Measurements from ENCODE around the gene TAB3.

TAB3 gene

DNA sequence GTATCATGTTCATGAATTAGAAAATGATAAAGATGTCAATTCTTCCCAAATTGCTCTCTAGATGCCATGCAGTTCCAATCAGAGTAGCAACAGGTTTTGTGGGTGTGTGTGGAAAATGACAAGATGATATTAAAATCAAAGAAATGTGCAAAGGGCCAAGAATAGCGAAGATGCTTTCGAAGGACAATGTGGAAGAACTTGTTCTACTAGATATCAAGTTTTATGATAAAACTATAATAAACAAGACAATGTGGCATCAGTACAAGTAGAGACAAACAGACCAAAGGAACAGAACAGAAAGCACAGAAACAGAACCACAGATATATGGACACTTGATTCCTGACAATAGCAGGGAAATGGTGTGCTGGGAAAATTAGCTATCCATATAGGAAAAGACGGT, 9.0 kb downstream of the TAB3 start:
- Mint-ChIP-seq H3K4me3 (no peak overlapping the region), H3K9me3 (no peaks in the 10 kb centered on the region), H3K27me3 (no peaks in the 10 kb centered on the region), H3K36me3 (ENCODE audit: insufficient read depth) (peaks cover 2% of the 10 kb centered on the region), H3K27ac (ENCODE audit: low read depth) (no peak overlapping the region), H3K4me1 (peaks cover 38% of the 10 kb centered on the region)
- no peak for DNase-seq (ENCODE audit: low spot score in 2 of 2)
- ATAC-seq (replicated peaks; ENCODE audit: extremely low read depth, poor library complexity, severe bottlenecking) = no peak

DNA sequence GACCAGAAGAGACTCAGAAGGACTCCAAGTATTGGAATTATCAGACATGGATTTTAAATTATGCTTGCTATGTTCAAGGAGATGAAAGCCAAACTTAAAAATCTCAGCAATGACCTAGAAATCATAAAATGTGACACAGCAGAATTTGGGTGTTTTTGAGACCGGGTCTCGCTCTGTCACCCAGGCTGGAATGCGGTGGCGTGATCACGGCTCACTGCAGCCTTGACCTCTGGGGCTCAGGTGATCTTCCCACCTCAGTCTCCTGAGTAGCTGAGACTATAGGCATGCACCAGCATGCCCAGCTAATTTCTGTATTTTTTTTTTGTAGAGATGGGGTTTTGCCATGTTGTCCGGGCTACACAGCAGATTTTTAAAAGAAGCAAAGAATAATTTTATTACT, 12.7 kb downstream of the TAB3 start:
- DNase-seq (ENCODE audit: low spot score in 2 of 2) = no peak
- ATAC-seq (replicated peaks; ENCODE audit: extremely low read depth, poor library complexity, severe bottlenecking) = no peak
- Mint-ChIP-seq H3K4me3 (no peak overlapping the region), H3K4me1 (peaks cover 31% of the 10 kb centered on the region), H3K36me3 (ENCODE audit: insufficient read depth) (peaks cover 2% of the 10 kb centered on the region), H3K27me3 (no peaks in the 10 kb centered on the region), H3K9me3 (no peaks in the 10 kb centered on the region), H3K27ac (ENCODE audit: low read depth) (no peak overlapping the region)

DNA sequence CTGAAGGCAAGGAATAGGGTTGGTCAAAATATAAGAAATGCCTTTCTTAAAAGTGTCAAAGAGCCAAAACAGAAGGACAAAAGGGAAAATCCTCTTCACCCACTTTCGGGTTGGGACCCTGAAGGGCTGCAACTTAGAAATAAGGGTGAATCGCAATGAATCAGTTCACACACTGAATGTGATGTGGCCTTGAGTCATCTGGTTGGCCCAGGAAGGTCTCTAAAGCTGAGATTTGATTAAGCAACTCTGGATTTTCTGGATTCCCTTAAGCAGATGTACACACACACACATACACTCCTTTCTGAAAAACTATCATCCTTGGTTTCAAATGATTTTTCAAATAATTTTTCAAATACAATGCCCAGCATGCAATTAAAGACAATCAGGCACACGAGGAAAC, 13.1 kb downstream of the TAB3 start:
- DNase-seq (ENCODE audit: low spot score in 2 of 2) = no peak
- Mint-ChIP-seq H3K36me3 (ENCODE audit: insufficient read depth) (peaks cover 2% of the 10 kb centered on the region), H3K27me3 (no peaks in the 10 kb centered on the region), H3K4me1 (peaks cover 29% of the 10 kb centered on the region), H3K27ac (ENCODE audit: low read depth) (no peak overlapping the region), H3K9me3 (no peaks in the 10 kb centered on the region), H3K4me3 (no peak overlapping the region)
- no peak for ATAC-seq (replicated peaks; ENCODE audit: extremely low read depth, poor library complexity, severe bottlenecking)

DNA sequence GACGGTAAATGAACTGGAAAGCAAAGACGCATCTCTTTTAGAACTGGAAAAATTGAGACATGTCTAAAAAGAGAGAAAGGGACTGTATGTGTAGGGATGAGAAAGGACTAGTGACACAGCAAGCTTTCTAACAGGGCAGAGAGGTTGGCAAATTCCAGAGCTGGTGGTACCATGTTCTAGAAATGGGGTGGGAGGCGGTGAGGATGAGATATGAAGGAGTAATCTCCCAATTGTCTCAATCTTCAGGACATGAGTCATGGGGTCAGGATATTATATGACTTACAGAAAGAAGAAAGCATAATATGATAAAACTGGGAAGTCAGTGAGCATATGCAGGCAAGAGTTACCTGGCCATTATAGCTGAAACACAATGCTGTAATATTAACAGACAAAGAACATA, 14.2 kb downstream of the TAB3 start:
- no peak for ATAC-seq (replicated peaks; ENCODE audit: extremely low read depth, poor library complexity, severe bottlenecking)
- Mint-ChIP-seq H3K4me3 (no peak overlapping the region), H3K4me1 (peaks cover 18% of the 10 kb centered on the region), H3K27me3 (no peaks in the 10 kb centered on the region), H3K36me3 (ENCODE audit: insufficient read depth) (peaks cover 2% of the 10 kb centered on the region), H3K27ac (ENCODE audit: low read depth) (peak overlapping the region; percentile 20), H3K9me3 (no peaks in the 10 kb centered on the region)
- DNase-seq (ENCODE audit: low spot score in 2 of 2) = no peak

DNA sequence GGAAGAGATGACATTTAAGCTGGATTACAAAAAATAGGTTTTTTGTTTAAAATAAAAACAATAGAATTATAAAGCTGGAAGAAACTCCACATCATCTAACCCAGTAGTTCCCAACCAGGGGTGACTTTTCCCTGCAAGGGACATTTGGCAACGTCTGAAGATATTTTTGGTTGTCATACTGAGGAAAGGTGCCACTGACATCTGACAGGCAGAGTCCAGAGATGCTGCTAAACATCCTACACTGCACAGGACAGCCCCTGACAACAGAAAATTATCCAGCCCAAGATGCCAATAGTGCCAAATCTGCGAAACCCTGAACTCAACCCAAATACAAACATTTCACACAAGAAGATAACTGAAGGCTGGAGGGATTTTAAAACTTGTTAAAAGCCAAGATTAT, 18.5 kb downstream of the TAB3 start:
- Mint-ChIP-seq H3K27me3 (no peaks in the 10 kb centered on the region), H3K9me3 (no peaks in the 10 kb centered on the region), H3K4me1 (peaks cover 9% of the 10 kb centered on the region), H3K36me3 (ENCODE audit: insufficient read depth) (peaks cover 5% of the 10 kb centered on the region), H3K4me3 (no peak overlapping the region), H3K27ac (ENCODE audit: low read depth) (no peak overlapping the region)
- no peak for DNase-seq (ENCODE audit: low spot score in 2 of 2)
- ATAC-seq (replicated peaks; ENCODE audit: extremely low read depth, poor library complexity, severe bottlenecking) = no peak

DNA sequence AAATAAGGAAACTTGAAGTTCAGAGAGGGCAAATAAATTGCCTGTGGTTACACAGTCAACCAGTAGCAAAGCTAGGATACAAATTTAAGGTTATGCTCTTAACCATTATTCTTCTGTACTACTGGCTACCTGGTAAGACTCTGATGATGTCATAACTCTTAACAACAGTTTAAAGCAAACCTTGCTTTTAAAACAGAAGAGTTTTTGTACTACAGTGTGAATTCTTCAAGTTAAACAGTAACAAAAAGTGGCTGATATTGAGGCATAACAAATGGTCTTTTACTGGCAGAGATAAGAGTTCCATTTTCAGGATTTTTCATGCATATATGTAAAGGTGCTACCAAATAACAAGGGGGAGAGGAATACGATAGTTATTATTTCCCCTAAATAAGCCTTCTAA, 23.4 kb downstream of the TAB3 start:
- no peaks in the 10 kb centered on the region for H3K27me3 Mint-ChIP-seq
- DNase-seq (ENCODE audit: low spot score in 2 of 2) (no peak), ATAC-seq (replicated peaks; ENCODE audit: extremely low read depth, poor library complexity, severe bottlenecking) (no peak)
- no peaks in the 10 kb centered on the region for H3K4me1 Mint-ChIP-seq
- no peaks in the 10 kb centered on the region for H3K9me3 Mint-ChIP-seq
- peaks cover 5% of the 10 kb centered on the region for H3K36me3 Mint-ChIP-seq (ENCODE audit: insufficient read depth)
- H3K27ac Mint-ChIP-seq (ENCODE audit: low read depth) = no peak overlapping the region
- H3K4me3 Mint-ChIP-seq = no peak overlapping the region

- Mint-ChIP-seq H3K27me3 (no peaks in the 10 kb centered on the region), H3K36me3 (ENCODE audit: insufficient read depth) (peaks cover 6% of the 10 kb centered on the region), H3K4me3 (no peak overlapping the region), H3K4me1 (no peaks in the 10 kb centered on the region), H3K27ac (ENCODE audit: low read depth) (no peak overlapping the region), H3K9me3 (no peaks in the 10 kb centered on the region)
- ATAC-seq (replicated peaks; ENCODE audit: extremely low read depth, poor library complexity, severe bottlenecking) (no peak), DNase-seq (ENCODE audit: low spot score in 2 of 2) (no peak)
Measured at GRCh38 chrX:30865015-30865414, 24.0 kb downstream of the TAB3 start.

GRCh38 chrX:30864383-30864785, 24.7 kb downstream of the TAB3 start:
- DNase-seq (ENCODE audit: low spot score in 2 of 2) = no peak
- Mint-ChIP-seq H3K27ac (ENCODE audit: low read depth) (no peak overlapping the region), H3K27me3 (no peaks in the 10 kb centered on the region), H3K4me1 (no peaks in the 10 kb centered on the region), H3K4me3 (no peak overlapping the region), H3K36me3 (ENCODE audit: insufficient read depth) (peaks cover 8% of the 10 kb centered on the region), H3K9me3 (no peaks in the 10 kb centered on the region)
- no peak for ATAC-seq (replicated peaks; ENCODE audit: extremely low read depth, poor library complexity, severe bottlenecking)

DNA sequence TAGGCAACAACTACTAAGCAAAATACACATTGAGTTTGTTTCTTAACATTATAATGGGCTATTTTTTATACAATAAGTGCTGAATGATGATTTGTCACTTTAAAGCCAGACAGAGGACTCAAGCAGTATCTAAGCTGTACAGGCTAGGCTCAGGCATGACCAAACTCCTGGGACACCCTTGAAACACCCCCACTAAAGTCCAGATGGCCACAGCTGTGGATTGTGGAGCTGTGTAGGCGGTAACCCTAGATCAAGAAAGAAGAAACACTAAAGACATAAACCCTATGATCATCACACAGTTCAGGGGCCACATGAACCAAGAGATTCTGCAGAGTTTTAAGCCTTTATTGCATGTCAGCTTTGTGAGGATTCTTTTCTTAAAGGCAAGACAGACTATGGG, 25.1 kb downstream of the TAB3 start:
- no peaks in the 10 kb centered on the region for H3K4me1 Mint-ChIP-seq
- H3K27ac Mint-ChIP-seq (ENCODE audit: low read depth) = no peak overlapping the region
- peaks cover 8% of the 10 kb centered on the region for H3K36me3 Mint-ChIP-seq (ENCODE audit: insufficient read depth)
- H3K27me3 Mint-ChIP-seq = no peaks in the 10 kb centered on the region
- H3K9me3 Mint-ChIP-seq = no peaks in the 10 kb centered on the region
- DNase-seq (ENCODE audit: low spot score in 2 of 2) (no peak), ATAC-seq (replicated peaks; ENCODE audit: extremely low read depth, poor library complexity, severe bottlenecking) (no peak)
- no peak overlapping the region for H3K4me3 Mint-ChIP-seq

GRCh38 chrX:30858098-30858497, 31.0 kb downstream of the TAB3 start:
- H3K27me3 Mint-ChIP-seq = no peaks in the 10 kb centered on the region
- DNase-seq (ENCODE audit: low spot score in 2 of 2) (no peak), ATAC-seq (replicated peaks; ENCODE audit: extremely low read depth, poor library complexity, severe bottlenecking) (no peak)
- no peak overlapping the region for H3K27ac Mint-ChIP-seq (ENCODE audit: low read depth)
- H3K36me3 Mint-ChIP-seq (ENCODE audit: insufficient read depth) = peaks cover 20% of the 10 kb centered on the region
- H3K4me3 Mint-ChIP-seq = no peak overlapping the region
- no peaks in the 10 kb centered on the region for H3K4me1 Mint-ChIP-seq
- H3K9me3 Mint-ChIP-seq = no peaks in the 10 kb centered on the region

GRCh38 chrX:30851449-30851848, 37.6 kb downstream of the TAB3 start:
- H3K4me3 Mint-ChIP-seq = no peak overlapping the region
- DNase-seq (ENCODE audit: low spot score in 2 of 2) (no peak), ATAC-seq (replicated peaks; ENCODE audit: extremely low read depth, poor library complexity, severe bottlenecking) (no peak)
- peaks cover 21% of the 10 kb centered on the region for H3K36me3 Mint-ChIP-seq (ENCODE audit: insufficient read depth)
- peak overlapping the region; percentile 15 for H3K27ac Mint-ChIP-seq (ENCODE audit: low read depth)
- no peaks in the 10 kb centered on the region for H3K27me3 Mint-ChIP-seq
- H3K4me1 Mint-ChIP-seq = no peaks in the 10 kb centered on the region
- H3K9me3 Mint-ChIP-seq = no peaks in the 10 kb centered on the region

DNA sequence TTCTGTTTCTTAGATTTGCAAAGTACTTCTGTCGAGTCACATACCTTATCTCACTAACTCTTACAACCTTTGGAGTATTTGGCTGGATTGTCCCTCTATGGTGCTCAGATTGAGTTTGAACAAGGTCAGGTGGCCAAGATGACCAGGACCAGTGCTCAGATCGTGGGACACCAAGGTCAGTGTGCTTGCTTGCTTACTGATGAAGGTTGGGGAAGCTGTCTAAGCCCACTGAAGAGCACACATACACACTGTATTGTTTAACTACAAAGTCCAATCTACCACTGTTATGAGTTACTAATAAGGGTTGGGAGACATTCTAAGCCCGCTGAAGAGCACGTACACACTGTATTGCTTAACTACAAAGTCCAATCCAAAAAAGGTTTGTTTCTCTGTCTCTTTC, 53.7 kb downstream of the TAB3 start:
- Mint-ChIP-seq H3K36me3 (ENCODE audit: insufficient read depth) (peaks cover 35% of the 10 kb centered on the region), H3K27me3 (no peaks in the 10 kb centered on the region), H3K4me3 (no peak overlapping the region), H3K4me1 (no peaks in the 10 kb centered on the region), H3K9me3 (no peaks in the 10 kb centered on the region), H3K27ac (ENCODE audit: low read depth) (no peak overlapping the region)
- ATAC-seq (replicated peaks; ENCODE audit: extremely low read depth, poor library complexity, severe bottlenecking) (no peak), DNase-seq (ENCODE audit: low spot score in 2 of 2) (no peak)

DNA sequence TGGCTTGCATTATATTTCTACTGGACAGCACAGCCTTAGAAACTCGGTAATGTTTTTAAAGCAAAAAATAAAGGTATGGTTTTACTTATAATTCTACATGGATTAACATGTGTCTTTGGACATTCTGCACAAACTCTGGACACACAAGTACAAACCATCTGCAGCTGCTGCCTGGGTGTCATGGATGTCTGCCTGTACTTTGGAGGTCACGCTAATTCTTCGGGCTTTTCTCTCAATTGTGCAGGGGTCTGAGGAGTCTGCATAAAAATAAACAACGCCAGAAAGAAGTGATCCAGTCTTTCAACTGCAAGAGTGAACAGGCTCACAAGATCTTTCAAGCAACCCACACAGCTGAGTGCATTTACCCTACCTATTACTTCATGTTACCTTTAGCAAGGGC, 55.2 kb downstream of the TAB3 start:
- Mint-ChIP-seq H3K9me3 (no peaks in the 10 kb centered on the region), H3K27me3 (no peaks in the 10 kb centered on the region), H3K36me3 (ENCODE audit: insufficient read depth) (peaks cover 31% of the 10 kb centered on the region), H3K27ac (ENCODE audit: low read depth) (no peak overlapping the region), H3K4me1 (no peaks in the 10 kb centered on the region), H3K4me3 (no peak overlapping the region)
- ATAC-seq (replicated peaks; ENCODE audit: extremely low read depth, poor library complexity, severe bottlenecking) (no peak), DNase-seq (ENCODE audit: low spot score in 2 of 2) (no peak)

- H3K27me3 Mint-ChIP-seq = no peaks in the 10 kb centered on the region
- H3K4me1 Mint-ChIP-seq = no peaks in the 10 kb centered on the region
- H3K27ac Mint-ChIP-seq (ENCODE audit: low read depth) = peak overlapping the region; percentile 35
- DNase-seq (ENCODE audit: low spot score in 2 of 2) (no peak), ATAC-seq (replicated peaks; ENCODE audit: extremely low read depth, poor library complexity, severe bottlenecking) (no peak)
- H3K9me3 Mint-ChIP-seq = no peaks in the 10 kb centered on the region
- peaks cover 18% of the 10 kb centered on the region for H3K36me3 Mint-ChIP-seq (ENCODE audit: insufficient read depth)
- H3K4me3 Mint-ChIP-seq = peak overlapping the region; percentile 45
Measured at GRCh38 chrX:30831082-30831481, 58.0 kb downstream of the TAB3 start.

All from central memory CD8-positive, alpha-beta T cell (primary cell).